ENCODE measurements around the gene ZP1. TPM values are rescaled to one million over a fixed set of nuclear protein-coding genes. Genes with fewer than 3 reads are reported as not detected.

Gene ZP1
- total and polyA plus RNA-seq, 7 experiments from 2014 or later: not detected

DNA sequence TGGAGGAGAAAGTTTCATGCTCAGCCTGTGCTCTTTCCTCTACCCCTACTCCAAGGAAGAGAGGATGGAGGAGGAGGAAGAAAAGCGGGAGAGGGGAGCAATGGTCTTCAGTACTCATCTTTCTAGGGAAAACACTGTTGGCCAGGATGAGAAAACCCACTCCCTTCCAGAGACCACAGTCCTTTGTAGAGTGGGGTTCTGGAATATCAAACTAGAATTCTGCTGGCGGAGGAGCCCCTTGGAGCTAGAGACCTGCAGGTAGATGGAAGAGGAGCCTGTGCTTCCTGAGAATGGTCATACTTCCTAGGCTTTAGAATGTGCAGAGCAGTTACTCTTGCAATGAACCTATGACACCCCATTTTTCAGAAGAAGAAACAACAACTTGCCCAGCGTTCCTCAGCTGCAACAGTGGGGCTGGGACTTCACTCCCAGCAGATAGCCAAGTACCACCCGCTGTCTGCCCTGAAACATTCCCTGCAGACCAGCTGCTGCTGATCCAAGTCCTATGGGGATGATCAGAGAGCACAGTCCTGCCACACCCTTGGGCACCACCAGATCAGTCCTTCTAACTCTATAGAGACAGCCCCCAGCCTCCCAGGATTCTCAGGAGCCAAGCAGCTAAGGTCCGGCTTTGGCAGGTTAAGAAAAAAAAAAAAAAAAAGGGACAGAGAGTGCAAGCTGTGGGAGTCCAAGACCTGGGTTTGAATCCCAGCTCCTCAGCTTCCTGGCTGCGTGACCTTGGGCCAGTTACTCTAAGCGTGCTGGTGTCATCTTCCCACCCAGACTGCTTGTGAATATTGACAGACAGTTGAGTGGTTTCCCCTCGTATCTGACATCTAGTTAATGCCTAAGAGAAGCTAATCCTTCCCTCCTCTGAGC is 12.3 kb upstream of the ZP1 start:
- Histone ChIP-seq H3K4me3 (ENCODE audit: low read length) (no peak overlapping the region), H3K4me1 (ENCODE audit: control insufficient read depth in 2 of 2, insufficient read depth in 2 of 2, low read length in 2 of 2) (peaks cover 7% of the 10 kb centered on the region in 2 donors), H3K27ac (ENCODE audit: low read depth, low read length) (no peak overlapping the region), H3K27me3 (ENCODE audit: control insufficient read depth in 2 of 2, insufficient read depth in 2 of 2, low read length in 2 of 2) (no peaks in the 10 kb centered on the region), H3K9me3 (ENCODE audit: control insufficient read depth in 2 of 3, low read length in 3 of 3) (no peaks in the 10 kb centered on the region), H3K36me3 (ENCODE audit: control insufficient read depth in 2 of 3, insufficient read depth in 3 of 3, low read length in 3 of 3) (peaks cover 3 to 28% (median 6%) of the 10 kb centered on the region in 3 experiments)
- intact Hi-C loops (cut with micrococcal nuclease): no loop called here
- ChIA-PET POLR2A (no interaction called here), CTCF (interaction anchor here (1.4 kb wide), 1 partner anchor 44 kb away, joined by 5 read pairs; no protein-coding TSS in a partner anchor)
- ATAC-seq (no peak), DNase-seq (no peak)
- Mint-ChIP-seq H3K4me3 (no peak overlapping the region), H3K4me1 (peaks cover 13 to 22% (median 19%) of the 10 kb centered on the region in 7 donors), H3K27me3 (peaks cover 0 to 2% (median 0%) of the 10 kb centered on the region in 5 donors), H3K36me3 (peaks cover 4 to 20% (median 18%) of the 10 kb centered on the region in 5 donors), H3K27ac (peak overlapping the region in 2 of 9 donors; percentile 21 to 62), H3K9me3 (peaks cover 0 to 2% (median 0%) of the 10 kb centered on the region in 11 donors)

DNA sequence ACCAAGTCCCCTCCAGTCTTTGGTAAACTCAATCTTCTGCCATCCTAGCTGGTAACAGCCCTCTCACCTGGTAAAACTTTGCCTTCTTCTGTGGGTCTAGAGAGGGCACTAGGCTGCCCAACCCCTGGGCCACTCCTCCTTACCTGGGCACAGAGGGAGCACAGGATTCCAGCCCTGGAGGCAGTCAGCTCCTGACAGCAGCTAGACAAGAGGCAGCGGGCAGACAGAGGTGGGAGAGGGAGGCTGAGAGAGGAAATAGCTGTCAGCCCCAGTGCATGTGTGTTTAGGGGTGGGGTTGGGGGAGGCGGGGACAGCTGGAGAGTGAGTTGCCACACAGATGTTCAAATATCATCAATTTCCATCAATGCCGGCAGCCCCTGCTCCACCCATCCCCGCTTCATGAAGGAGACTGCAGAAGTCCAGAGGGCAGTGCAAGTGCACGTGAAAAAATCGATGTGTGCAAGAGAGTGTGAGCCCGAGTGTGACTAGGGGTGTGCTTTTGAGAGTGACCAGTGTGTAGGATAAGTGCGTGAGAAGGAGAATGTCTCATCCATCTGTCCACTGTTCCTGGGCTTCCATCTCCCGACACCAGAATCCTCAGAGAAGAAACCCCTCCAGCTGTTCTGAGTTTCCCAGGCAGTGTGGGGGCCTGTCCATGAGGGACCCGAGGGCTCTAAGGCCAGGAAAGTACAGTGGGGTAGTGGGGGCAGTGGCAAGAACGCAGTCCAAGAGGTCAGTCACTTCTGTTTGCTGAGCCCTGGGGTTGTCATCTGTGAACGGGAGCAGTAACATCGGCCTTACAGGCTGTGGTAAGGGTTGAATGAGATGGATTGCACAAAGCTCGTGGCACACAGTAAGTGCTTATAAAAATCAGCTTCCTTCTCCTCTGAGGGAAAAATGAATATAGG is 11.4 kb upstream of the ZP1 start, which contains the start of gene PTGDR2:
Gene PTGDR2 (minus strand): TSS at position 225 of the 908 bp plus-strand sequence. CDS start 2,228 bp downstream, outside the sequence.
- ATAC-seq: peak; percentile 25
- Mint-ChIP-seq H3K4me3 (no peak within 1 kb of the TSS), H3K9me3 (peaks cover 0 to 2% (median 0%) of the 10 kb centered on the region in 11 donors), H3K4me1 (peaks cover 13 to 22% (median 19%) of the 10 kb centered on the region in 7 donors), H3K36me3 (peaks cover under 1 to 15% (median 13%) of the 10 kb centered on the region in 5 donors), H3K27me3 (peaks cover 0 to 2% (median 0%) of the 10 kb centered on the region in 5 donors), H3K27ac (peak within 1 kb of the TSS in 2 of 9 donors; percentile 21 to 62)
- POLR2A ChIA-PET: no interaction called here
- peaks cover 7% of the 10 kb centered on the region in 2 donors for H3K4me1 ChIP-seq (ENCODE audit: control insufficient read depth in 2 of 2, insufficient read depth in 2 of 2, low read length in 2 of 2)
- H3K4me3 ChIP-seq (ENCODE audit: low read length): no peak within 1 kb of the TSS
- DNase-seq: no peak
- H3K27ac ChIP-seq (ENCODE audit: low read depth, low read length): no peak within 1 kb of the TSS
- H3K9me3 ChIP-seq (ENCODE audit: control insufficient read depth in 2 of 3, low read length in 3 of 3): no peaks in the 10 kb centered on the region
- no peaks in the 10 kb centered on the region for H3K27me3 ChIP-seq (ENCODE audit: control insufficient read depth in 2 of 2, insufficient read depth in 2 of 2, low read length in 2 of 2)
- intact Hi-C loops (cut with micrococcal nuclease): no loop called here
- CTCF ChIA-PET: interaction anchor here (1.4 kb wide), 1 partner anchor 44 kb away, joined by 5 read pairs; no protein-coding TSS in a partner anchor
- peaks cover 0 to 19% (median 6%) of the 10 kb centered on the region in 3 experiments for H3K36me3 ChIP-seq (ENCODE audit: control insufficient read depth in 2 of 3, insufficient read depth in 3 of 3, low read length in 3 of 3)

DNA sequence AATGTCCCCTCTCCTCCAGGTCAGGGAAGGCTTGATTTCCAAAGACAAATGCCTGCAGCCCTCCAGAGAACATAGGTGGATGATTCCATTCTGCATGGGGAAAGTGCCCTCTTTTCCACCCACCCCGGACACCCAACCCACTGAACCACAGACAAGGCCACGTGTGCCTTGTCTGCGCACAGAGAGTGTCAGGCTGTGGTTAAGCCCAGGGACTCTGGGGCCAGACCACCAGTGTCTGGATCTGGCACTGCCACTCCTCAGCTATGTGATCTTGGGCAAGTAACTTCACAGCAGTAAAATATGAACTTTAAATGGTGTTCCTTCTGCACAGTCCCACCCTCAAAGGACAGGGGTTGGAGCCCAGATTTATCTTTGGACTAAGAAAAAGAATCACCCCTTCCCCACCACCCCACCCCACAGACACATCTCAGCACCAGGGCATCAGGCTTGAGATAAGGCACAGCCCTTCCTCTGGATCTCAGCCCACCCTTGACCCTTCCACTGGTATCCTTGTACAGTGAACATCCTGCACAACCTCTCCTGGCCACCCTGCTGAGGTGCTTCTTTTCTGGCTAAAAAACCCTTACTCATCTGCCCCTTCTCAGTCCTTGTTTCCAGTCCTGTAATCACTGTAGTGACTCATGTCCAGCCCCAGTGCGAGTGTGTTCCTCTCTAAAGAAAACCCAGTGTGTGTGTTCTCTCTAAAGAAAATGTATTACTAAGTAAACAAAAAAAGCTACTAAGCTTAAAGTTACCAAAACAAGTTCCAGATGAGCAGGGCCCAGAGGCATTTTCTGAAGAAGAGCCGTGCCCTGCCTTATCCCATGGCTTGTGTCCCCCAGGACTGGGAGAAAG is 9.7 kb upstream of the ZP1 start:
- Histone ChIP-seq H3K4me1 (ENCODE audit: control insufficient read depth in 2 of 2, insufficient read depth in 2 of 2, low read length in 2 of 2) (peaks cover 7% of the 10 kb centered on the region in 2 donors), H3K27ac (ENCODE audit: low read depth, low read length) (no peak overlapping the region), H3K9me3 (ENCODE audit: control insufficient read depth in 2 of 3, low read length in 3 of 3) (no peaks in the 10 kb centered on the region), H3K36me3 (ENCODE audit: control insufficient read depth in 2 of 3, insufficient read depth in 3 of 3, low read length in 3 of 3) (peaks cover 0 to 5% (median 0%) of the 10 kb centered on the region in 3 experiments), H3K27me3 (ENCODE audit: control insufficient read depth in 2 of 2, insufficient read depth in 2 of 2, low read length in 2 of 2) (no peaks in the 10 kb centered on the region), H3K4me3 (ENCODE audit: low read length) (no peak overlapping the region)
- POLR2A ChIA-PET: no interaction called here
- Mint-ChIP-seq H3K4me3 (no peak overlapping the region), H3K36me3 (peaks cover 0 to 4% (median 0%) of the 10 kb centered on the region in 5 donors), H3K9me3 (peaks cover 0 to 2% (median 0%) of the 10 kb centered on the region in 11 donors), H3K27me3 (peaks cover 0 to 2% (median 0%) of the 10 kb centered on the region in 5 donors), H3K27ac (peak overlapping the region in 5 of 9 donors; percentile 15 to 82 (median 57)), H3K4me1 (peaks cover 13 to 22% (median 19%) of the 10 kb centered on the region in 7 donors)
- DNase-seq (no peak), ATAC-seq (peak; percentile 35)
- CTCF ChIA-PET: no interaction called here
- intact Hi-C loops (cut with micrococcal nuclease): no loop called here

DNA sequence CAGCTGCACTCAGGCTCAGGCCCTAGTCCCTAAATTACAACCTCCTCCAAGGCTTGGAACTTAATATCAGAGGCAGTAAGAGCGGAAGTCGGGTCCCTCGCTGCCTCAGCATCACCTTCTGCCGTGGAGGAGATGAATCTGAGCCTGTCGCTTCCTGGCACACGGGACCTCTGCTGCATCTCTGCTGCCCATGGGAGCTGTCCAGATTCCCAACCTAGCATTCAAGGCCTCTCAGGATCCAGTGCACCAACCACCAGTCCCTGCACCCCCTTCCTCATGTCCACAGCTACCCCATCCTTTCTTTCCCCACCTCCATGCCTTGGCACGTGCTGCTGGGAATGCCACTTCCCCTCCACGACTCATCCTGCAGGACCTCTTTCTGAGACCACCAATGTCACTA is 9.1 kb upstream of the ZP1 start:
- Histone ChIP-seq H3K27ac (ENCODE audit: low read depth, low read length) (peak overlapping the region; percentile 14), H3K4me1 (ENCODE audit: control insufficient read depth in 2 of 2, insufficient read depth in 2 of 2, low read length in 2 of 2) (peaks cover 7% of the 10 kb centered on the region in 2 donors), H3K36me3 (ENCODE audit: control insufficient read depth in 2 of 3, insufficient read depth in 3 of 3, low read length in 3 of 3) (peaks cover 0 to 2% (median 0%) of the 10 kb centered on the region in 3 experiments), H3K27me3 (ENCODE audit: control insufficient read depth in 2 of 2, insufficient read depth in 2 of 2, low read length in 2 of 2) (no peaks in the 10 kb centered on the region), H3K4me3 (ENCODE audit: low read length) (no peak overlapping the region), H3K9me3 (ENCODE audit: control insufficient read depth in 2 of 3, low read length in 3 of 3) (no peaks in the 10 kb centered on the region)
- ChIA-PET CTCF (no interaction called here), POLR2A (no interaction called here)
- no peak for ATAC-seq
- Mint-ChIP-seq H3K27ac (peak overlapping the region in 4 of 9 donors; percentile 15 to 57 (median 30)), H3K4me1 (peaks cover 13 to 22% (median 19%) of the 10 kb centered on the region in 7 donors), H3K4me3 (peak overlapping the region in 2 of 10 donors; percentile 4 to 27), H3K36me3 (peaks cover 0 to 4% (median 0%) of the 10 kb centered on the region in 5 donors), H3K27me3 (peaks cover 0 to 2% (median 0%) of the 10 kb centered on the region in 5 donors), H3K9me3 (peaks cover 0 to 2% (median 0%) of the 10 kb centered on the region in 11 donors)
- intact Hi-C loops (cut with micrococcal nuclease): no loop called here
- DNase-seq: no peak

DNA sequence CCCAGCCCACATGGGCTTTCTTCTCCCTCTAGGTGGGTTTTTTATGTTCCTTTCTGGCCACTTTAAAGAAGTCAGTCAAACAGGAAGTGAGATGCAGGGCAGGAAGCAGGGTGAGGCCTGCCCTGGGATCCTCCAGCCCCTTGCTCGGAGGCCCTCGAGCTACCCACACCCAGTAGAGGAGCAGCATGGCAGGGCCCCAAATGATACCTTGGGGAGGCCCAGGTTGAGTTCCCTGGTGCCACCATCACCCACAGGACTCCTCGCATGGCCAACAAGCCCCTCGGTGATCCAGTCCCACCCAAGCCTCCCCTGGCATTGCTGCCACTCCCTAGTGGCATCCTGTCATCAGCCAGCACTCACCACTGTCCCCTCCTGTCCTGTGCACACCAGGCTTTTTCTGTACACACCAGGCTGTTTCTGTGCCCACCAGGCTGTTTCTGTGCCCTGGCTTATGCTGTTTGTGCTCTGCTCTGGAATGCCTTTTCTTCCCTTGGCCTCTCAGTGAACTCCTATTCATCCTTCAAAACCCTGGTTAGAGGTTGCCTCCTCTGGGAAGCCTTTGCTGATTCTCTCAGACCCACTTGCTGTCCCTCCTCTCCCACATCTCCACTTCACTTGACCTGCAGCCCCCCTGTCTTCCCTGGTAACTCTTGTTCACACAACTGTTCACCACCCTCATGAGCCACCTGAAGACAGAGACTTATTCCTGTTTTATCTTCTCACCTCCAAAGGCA is 8.4 kb upstream of the ZP1 start:
- no peaks in the 10 kb centered on the region for H3K27me3 ChIP-seq (ENCODE audit: control insufficient read depth in 2 of 2, insufficient read depth in 2 of 2, low read length in 2 of 2)
- peaks cover 7% of the 10 kb centered on the region in 2 donors for H3K4me1 ChIP-seq (ENCODE audit: control insufficient read depth in 2 of 2, insufficient read depth in 2 of 2, low read length in 2 of 2)
- H3K36me3 ChIP-seq (ENCODE audit: control insufficient read depth in 2 of 3, insufficient read depth in 3 of 3, low read length in 3 of 3): no peaks in the 10 kb centered on the region
- no peaks in the 10 kb centered on the region for H3K9me3 ChIP-seq (ENCODE audit: control insufficient read depth in 2 of 3, low read length in 3 of 3)
- peaks cover 0 to 2% (median 0%) of the 10 kb centered on the region in 5 donors for H3K27me3 Mint-ChIP-seq
- peak overlapping the region; percentile 14 for H3K27ac ChIP-seq (ENCODE audit: low read depth, low read length)
- peak overlapping the region in 6 of 9 donors; percentile 12 to 77 (median 40) for H3K27ac Mint-ChIP-seq
- peaks cover 0 to 1% (median 0%) of the 10 kb centered on the region in 5 donors for H3K36me3 Mint-ChIP-seq
- H3K4me1 Mint-ChIP-seq: peaks cover 13 to 22% (median 19%) of the 10 kb centered on the region in 7 donors
- DNase-seq (no peak), ATAC-seq (peak; percentile 45)
- intact Hi-C loops (cut with micrococcal nuclease): no loop called here
- ChIA-PET CTCF (no interaction called here), POLR2A (no interaction called here)
- peak overlapping the region in 3 of 10 donors; percentile 3 to 11 (median 4) for H3K4me3 Mint-ChIP-seq
- H3K4me3 ChIP-seq (ENCODE audit: low read length): no peak overlapping the region
- peaks cover 0 to 2% (median 0%) of the 10 kb centered on the region in 11 donors for H3K9me3 Mint-ChIP-seq

Measured in naive thymus-derived CD4-positive, alpha-beta T cell (primary cell).